NCI-H2081 (cell line): ENCODE measurements around the gene PIN1.

Experiments
- DNase-seq, 2 experiments: peaks; one replicate each; lab custom pipeline; 2025; lab: John Stamatoyannopoulos, UW

The PIN1 gene

DNA sequence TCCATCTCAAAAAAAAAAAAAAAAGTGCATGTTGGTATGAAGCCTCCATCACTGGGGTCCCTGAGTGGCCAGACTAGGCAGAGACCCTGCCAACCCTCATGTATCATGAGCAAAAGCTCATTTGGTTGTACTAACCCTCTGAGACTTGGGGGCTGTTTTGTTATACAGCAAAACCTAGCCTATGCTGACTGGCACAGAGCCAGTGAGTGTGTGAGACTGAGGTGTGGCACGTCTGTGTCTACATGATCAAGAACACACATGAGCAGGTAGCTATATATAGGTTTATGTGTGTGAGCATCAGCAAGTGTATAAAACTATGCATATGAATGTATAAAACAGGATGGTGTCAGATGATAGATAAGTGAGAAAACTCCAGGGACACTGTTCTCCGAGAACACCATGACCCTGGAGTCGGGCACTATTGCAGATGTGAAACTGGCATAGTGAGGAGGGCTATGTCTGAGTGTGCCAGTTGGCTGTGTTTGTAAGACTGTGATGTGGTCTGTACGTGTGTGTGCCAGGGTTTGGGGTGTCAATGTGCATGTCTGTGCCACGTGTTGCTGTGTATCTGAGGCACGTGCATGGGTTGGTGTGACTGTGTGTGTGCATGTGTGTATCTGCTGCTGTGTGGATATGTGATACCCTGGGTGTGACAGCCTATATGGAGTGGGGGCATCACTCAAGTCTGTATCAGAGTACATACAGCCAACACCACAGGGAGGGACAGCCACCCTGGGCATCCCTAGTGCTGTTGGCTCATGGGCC lies 56.7 kb downstream of the PIN1 start:
- DNase-seq, result no peak
